HG02938 (cell line): ENCODE data around the gene SLC10A3.

Experiments
- ATAC-seq: cut with Tn5 transposase; IDR thresholded peaks from one replicate; pipeline ENCODE4 v1.9.1; 2021; ENCODE audit warnings: mild to moderate bottlenecking, moderate library complexity; ENCODE audit not compliant: unreplicated experiment

The SLC10A3 gene

GRCh38 chrX:154484255-154485149, 5.9 kb downstream of the SLC10A3 start:
- no peak for ATAC-seq

GRCh38 chrX:154483325-154483724, 7.1 kb downstream of the SLC10A3 start:
- no peak for ATAC-seq

GRCh38 chrX:154482786-154483185, 7.6 kb downstream of the SLC10A3 start:
- ATAC-seq: no peak

- no peak for ATAC-seq
Measured at GRCh38 chrX:154481911-154482601, 8.4 kb downstream of the SLC10A3 start.

- ATAC-seq: no peak
Measured at GRCh38 chrX:154481195-154481594, 9.2 kb downstream of the SLC10A3 start.

- peak; percentile 77 for ATAC-seq
Measured at GRCh38 chrX:154478728-154479622, 11.5 kb downstream of the SLC10A3 start, which contains the start of gene LAGE3. LAGE3 (minus strand) TSS chrX:154479281; CDS start chrX:154478915, 366 bp downstream.

- ATAC-seq: no peak
Measured at GRCh38 chrX:154477891-154478477, 12.4 kb downstream of the SLC10A3 start.

- ATAC-seq: no peak
Measured at GRCh38 chrX:154476821-154477220, 13.6 kb downstream of the SLC10A3 start.

- ATAC-seq: no peak
Measured at GRCh38 chrX:154473683-154474082, 16.7 kb downstream of the SLC10A3 start.

GRCh38 chrX:154472685-154473632, 17.5 kb downstream of the SLC10A3 start:
- ATAC-seq: no peak

GRCh38 chrX:154471839-154472684, 18.4 kb downstream of the SLC10A3 start:
- ATAC-seq: no peak

- no peak for ATAC-seq
Measured at GRCh38 chrX:154470914-154471568, 19.4 kb downstream of the SLC10A3 start.

- no peak for ATAC-seq
Measured at GRCh38 chrX:154470434-154470833, 20.0 kb downstream of the SLC10A3 start.

GRCh38 chrX:154469880-154470279, 20.5 kb downstream of the SLC10A3 start:
- no peak for ATAC-seq

GRCh38 chrX:154469114-154469513, 21.3 kb downstream of the SLC10A3 start:
- ATAC-seq: no peak

- no peak for ATAC-seq
Measured at GRCh38 chrX:154468217-154468616, 22.2 kb downstream of the SLC10A3 start.

GRCh38 chrX:154467556-154467955, 22.9 kb downstream of the SLC10A3 start:
- ATAC-seq: no peak

GRCh38 chrX:154466907-154467306, 23.5 kb downstream of the SLC10A3 start:
- no peak for ATAC-seq
